BE2C (cell line): ENCODE results near the gene ATF2.

Source experiments
- DNase-seq: peaks from one replicate; pipeline ENCODE4 v3.0.0-alpha.2; 2020
- H3K27me3 ChIP-seq: fragments of 250-450 bp; sonication (Bioruptor Pico); 2 replicates; pipeline ENCODE4 v1.5.1; 2020; ENCODE audit warnings: mild to moderate bottlenecking
- H3K36me3 ChIP-seq: fragments of 250-450 bp; sonication (Bioruptor Pico); 2 replicates; pipeline ENCODE4 v1.5.1; 2020; ENCODE audit warnings: mild to moderate bottlenecking
- H3K4me1 ChIP-seq: fragments of 250-450 bp; sonication (Bioruptor Pico); 2 replicates; pipeline ENCODE4 v1.5.1; 2020
- H3K4me3 ChIP-seq: 2 replicates; pipeline ENCODE4 v1.5.1; 2011; ENCODE audit warnings: low read depth, low read length
- H3K9me3 ChIP-seq: fragments of 250-450 bp; sonication (Bioruptor Pico); 2 replicates; pipeline ENCODE4 v1.5.1; 2020
- TF ChIP-seq, protein P1 (sequence below): IDR thresholded peaks from 2 replicates; pipeline ENCODE4 v1.5.1; 2012; ENCODE audit warnings: mild to moderate bottlenecking, low read depth, low read length

The ATF2 gene

DNA sequence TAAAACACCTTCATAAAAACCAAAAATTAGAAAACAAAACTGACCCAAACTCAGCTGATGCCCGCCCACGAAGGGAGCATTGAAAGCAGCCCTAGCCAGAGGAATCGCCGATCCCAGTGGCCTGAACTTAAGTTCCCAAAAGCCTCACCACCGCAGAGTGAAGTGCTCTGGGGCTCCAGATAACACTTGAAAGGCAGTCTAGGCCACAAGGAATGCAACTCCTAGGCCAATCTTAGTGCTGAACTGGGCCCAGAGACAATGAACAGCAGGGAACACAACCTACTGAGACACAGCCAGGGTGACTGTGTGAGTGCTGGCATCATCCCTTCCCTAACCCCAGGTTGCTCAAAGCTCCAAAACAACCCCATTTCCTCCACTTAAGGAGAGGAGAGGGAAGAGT, 103.2 kb downstream of the ATF2 start:
- Histone ChIP-seq H3K4me1 (no peaks in the 10 kb centered on the region), H3K36me3 (no peaks in the 10 kb centered on the region), H3K27me3 (no peaks in the 10 kb centered on the region), H3K4me3 (no peak overlapping the region), H3K9me3 (no peaks in the 10 kb centered on the region)
- no peak for DNase-seq
- TF ChIP-seq, protein P1, sequence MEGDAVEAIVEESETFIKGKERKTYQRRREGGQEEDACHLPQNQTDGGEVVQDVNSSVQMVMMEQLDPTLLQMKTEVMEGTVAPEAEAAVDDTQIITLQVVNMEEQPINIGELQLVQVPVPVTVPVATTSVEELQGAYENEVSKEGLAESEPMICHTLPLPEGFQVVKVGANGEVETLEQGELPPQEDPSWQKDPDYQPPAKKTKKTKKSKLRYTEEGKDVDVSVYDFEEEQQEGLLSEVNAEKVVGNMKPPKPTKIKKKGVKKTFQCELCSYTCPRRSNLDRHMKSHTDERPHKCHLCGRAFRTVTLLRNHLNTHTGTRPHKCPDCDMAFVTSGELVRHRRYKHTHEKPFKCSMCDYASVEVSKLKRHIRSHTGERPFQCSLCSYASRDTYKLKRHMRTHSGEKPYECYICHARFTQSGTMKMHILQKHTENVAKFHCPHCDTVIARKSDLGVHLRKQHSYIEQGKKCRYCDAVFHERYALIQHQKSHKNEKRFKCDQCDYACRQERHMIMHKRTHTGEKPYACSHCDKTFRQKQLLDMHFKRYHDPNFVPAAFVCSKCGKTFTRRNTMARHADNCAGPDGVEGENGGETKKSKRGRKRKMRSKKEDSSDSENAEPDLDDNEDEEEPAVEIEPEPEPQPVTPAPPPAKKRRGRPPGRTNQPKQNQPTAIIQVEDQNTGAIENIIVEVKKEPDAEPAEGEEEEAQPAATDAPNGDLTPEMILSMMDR, result no peak

DNA sequence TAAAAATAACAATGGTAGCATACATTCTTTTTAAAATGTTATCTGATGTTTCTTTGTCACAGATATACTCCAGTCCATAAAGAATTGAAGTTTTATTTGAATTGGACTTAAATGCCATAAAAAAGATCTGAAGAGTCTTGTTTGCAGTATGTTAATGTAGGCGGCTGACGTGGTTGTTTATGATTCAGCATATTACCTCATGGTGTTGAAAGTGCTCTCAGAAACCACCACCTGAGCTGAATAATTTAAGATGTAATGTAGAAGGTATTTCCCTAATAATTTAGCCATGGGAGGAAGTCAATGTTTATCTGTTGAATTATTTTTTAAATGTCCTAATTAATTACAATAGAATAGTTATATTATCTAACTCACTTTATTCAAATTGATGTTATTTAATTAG, 104.3 kb downstream of the ATF2 start:
- no peaks in the 10 kb centered on the region for H3K27me3 ChIP-seq
- TF ChIP-seq, protein P1, result no peak
- DNase-seq, result no peak

DNA sequence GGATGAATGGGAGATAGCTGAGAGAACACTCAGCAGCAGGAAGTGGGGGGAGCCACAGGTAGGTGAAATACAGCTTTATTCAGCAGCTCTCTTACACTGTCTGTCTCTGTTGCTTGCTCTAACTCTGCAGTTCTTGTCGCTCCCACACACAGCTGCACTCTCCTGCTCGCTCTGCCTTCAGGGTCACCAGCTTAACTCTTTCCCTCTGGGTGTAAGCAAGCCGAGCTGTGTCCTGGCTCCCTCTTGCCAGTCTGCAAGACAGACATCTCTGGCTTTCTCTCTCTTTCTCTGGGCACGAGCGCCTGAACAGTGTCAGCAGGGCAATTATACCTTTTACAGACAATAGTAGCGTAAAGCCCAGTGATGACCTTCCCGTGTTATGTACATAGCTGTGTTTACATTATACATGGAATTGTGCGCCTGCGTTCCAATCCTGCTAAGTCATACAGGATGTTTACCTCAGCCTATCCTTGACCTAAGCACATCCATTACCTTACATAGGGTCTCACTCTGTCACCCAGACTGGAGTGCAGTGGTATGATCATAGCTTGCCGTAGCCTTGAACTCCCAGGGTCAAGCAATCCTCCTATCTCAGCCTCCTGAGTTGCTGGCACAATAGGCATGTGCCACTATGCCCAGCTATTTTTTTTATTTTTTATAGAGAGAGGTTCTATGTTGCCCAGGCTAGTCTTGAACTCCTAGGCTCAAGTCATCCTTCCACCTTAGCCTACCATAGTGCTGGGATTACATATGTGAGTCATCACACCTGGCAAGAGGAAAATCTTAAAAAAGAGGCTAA, 105.0 kb downstream of the ATF2 start:
- Histone ChIP-seq H3K27me3 (no peaks in the 10 kb centered on the region), H3K36me3 (no peaks in the 10 kb centered on the region), H3K4me3 (no peak overlapping the region), H3K9me3 (no peaks in the 10 kb centered on the region), H3K4me1 (no peaks in the 10 kb centered on the region)
- DNase-seq, result no peak
- TF ChIP-seq, protein P1, result no peak

More for the DNA sequence above, 104.3 kb downstream of the ATF2 start:
- no peaks in the 10 kb centered on the region for H3K9me3 ChIP-seq
- no peaks in the 10 kb centered on the region for H3K4me1 ChIP-seq
- H3K36me3 ChIP-seq, result no peaks in the 10 kb centered on the region
- H3K4me3 ChIP-seq, result no peak overlapping the region

- no peaks in the 10 kb centered on the region for H3K36me3 ChIP-seq
- no peaks in the 10 kb centered on the region for H3K9me3 ChIP-seq
- no peaks in the 10 kb centered on the region for H3K27me3 ChIP-seq
- no peak overlapping the region for H3K4me3 ChIP-seq
- DNase-seq, result no peak
- TF ChIP-seq, protein P1, result no peak
- H3K4me1 ChIP-seq, result no peaks in the 10 kb centered on the region
These were observed 110.8 kb downstream of the ATF2 start for GRCh38 chr2:175057078-175057685.

DNA sequence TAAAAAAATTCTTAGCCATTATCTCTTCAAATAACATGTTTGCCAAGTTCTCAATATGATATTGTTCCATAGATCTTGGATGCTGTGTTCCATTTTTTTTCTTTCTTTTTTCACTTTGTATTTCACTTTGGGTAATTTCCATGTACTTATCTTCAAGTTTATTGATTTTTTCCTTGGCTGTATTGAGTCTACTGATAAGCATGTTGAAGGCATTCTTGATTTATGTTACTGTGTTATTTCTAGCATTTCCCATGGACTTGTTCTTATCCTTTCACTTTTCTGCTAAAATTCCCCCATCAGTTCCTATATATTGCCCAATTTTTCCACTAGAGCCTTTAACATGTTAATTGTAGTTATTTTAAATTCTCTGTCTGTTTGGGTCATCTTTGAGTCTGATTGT, 112.0 kb downstream of the ATF2 start:
- H3K9me3 ChIP-seq, result no peaks in the 10 kb centered on the region
- TF ChIP-seq, protein P1, result no peak

GRCh38 chr2:175054340-175054739, 113.7 kb downstream of the ATF2 start:
- Histone ChIP-seq H3K36me3 (no peaks in the 10 kb centered on the region), H3K27me3 (no peaks in the 10 kb centered on the region), H3K9me3 (no peaks in the 10 kb centered on the region), H3K4me1 (no peaks in the 10 kb centered on the region), H3K4me3 (no peak overlapping the region)
- no peak for DNase-seq
- TF ChIP-seq, protein P1, result no peak

More for the DNA sequence above, 112.0 kb downstream of the ATF2 start:
- Histone ChIP-seq H3K4me1 (no peaks in the 10 kb centered on the region), H3K27me3 (no peaks in the 10 kb centered on the region), H3K4me3 (no peak overlapping the region), H3K36me3 (no peaks in the 10 kb centered on the region)
- no peak for DNase-seq
